ENCODE data around the gene IGFBP5. TPM values are rescaled to one million over a fixed set of nuclear protein-coding genes. Genes with fewer than 3 reads are reported as not detected.

The IGFBP5 gene
- total and polyA plus RNA-seq, 10 of the 15 experiments (the other 5 are each of a cell fraction or from before 2014, with no cell fraction given): 2.8 TPM; not detected in 9

- TF ChIP-seq YY1 (IDR thresholded peaks at IDR 0.05; ENCODE audit: low read depth, low read length): no peak
These were observed 45.3 kb upstream of the IGFBP5 start (continued) for GRCh38 chr2:216740557-216741222.

- SMC1A ChIA-PET (ENCODE audit: uncharacterized antibody, unreplicated experiment): interaction anchor here (0.5 to 1.1 kb wide), 2 partner anchors 8 to 16 kb away, joined by 3 read pairs; no protein-coding TSS in a partner anchor
- Histone ChIP-seq H3K36me3 (ENCODE audit: control insufficient read depth in 2 of 2, insufficient read depth in 2 of 2, low read length in 1 of 2) (no peaks in the 10 kb centered on the region), H4K20me1 (ENCODE audit: control insufficient read depth, insufficient read depth) (no peaks in the 10 kb centered on the region), H3K79me2 (ENCODE audit: control insufficient read depth, insufficient read depth, low read length) (no peaks in the 10 kb centered on the region), H2AFZ (ENCODE audit: control insufficient read depth, low read depth, low read length) (no peak overlapping the region), H3K27ac (ENCODE audit: control insufficient read depth, insufficient read depth) (no peak overlapping the region), H3K9ac (ENCODE audit: control insufficient read depth, insufficient read depth, low read length) (no peak overlapping the region), H3K27me3 (replicated peaks in 1 of 2; ENCODE audit: control insufficient read depth in 2 of 2, insufficient read depth in 2 of 2, low read length in 1 of 2) (peaks cover 2 to 3% of the 10 kb centered on the region in 2 experiments; a peak in 3 of 4 replicates), H3K9me3 (replicated peaks; ENCODE audit: control insufficient read depth, insufficient read depth, low read length) (no peaks in the 10 kb centered on the region), H3K4me3 (no peak overlapping the region), H3K4me1 (ENCODE audit: control insufficient read depth, insufficient read depth, low read length) (no peaks in the 10 kb centered on the region), H3K4me2 (ENCODE audit: control insufficient read depth, insufficient read depth) (no peak overlapping the region)
- intact Hi-C loops (cut with micrococcal nuclease; ENCODE audit: unreplicated experiment) (no loop called here), in situ Hi-C loops (cut with MboI) (no loop called here)
- POLR2A ChIA-PET: no interaction called here
- RAD21 ChIA-PET (ENCODE audit: unreplicated experiment): no interaction called here
- 42% methylated on average over 3 of the region's 3 CpGs for WGBS (ENCODE audit: insufficient coverage, insufficient replicate concordance, low lambda C conversion rate, missing lambda C conversion rate)
- TF ChIP-seq BCL11A (IDR thresholded peaks at IDR 0.05; ENCODE audit: low read depth, low read length) (no peak), CBFB (IDR thresholded peaks at IDR 0.05; ENCODE audit: low read depth) (no peak), PBX3 (IDR thresholded peaks at IDR 0.05; ENCODE audit: insufficient replicate concordance, low read depth, low read length) (no peak), BRCA1 (IDR thresholded peaks at IDR 0.05; ENCODE audit: low read depth, low read length) (no peak), EP300 (IDR thresholded peaks at IDR 0.05; ENCODE audit: borderline replicate concordance in 1 of 2, control insufficient read depth in 1 of 2, low read depth in 2 of 2, low read length in 2 of 2) (no peak), KAT2A (conservative IDR thresholded peaks at IDR 0.05; ENCODE audit: control insufficient read depth, low read depth, low read length) (no peak), NR2F1 (conservative IDR thresholded peaks at IDR 0.05) (no peak), KDM1A (IDR thresholded peaks at IDR 0.05; ENCODE audit: borderline replicate concordance) (no peak)
- DNase-seq (ENCODE audit: low read depth, low spot score) (no peak), FAIRE-seq (no peak), ATAC-seq (no peak)
- BruUV-seq (replicated peaks): no TSS peak
- CTCF ChIA-PET: no interaction called here
These were observed 43.7 kb upstream of the IGFBP5 start for GRCh38 chr2:216739035-216739434.

Measured in GM12878 (cell line).